Measurements from ENCODE around the gene VPS37C. TPM values are rescaled to one million over a fixed set of nuclear protein-coding genes. Genes with fewer than 3 reads are reported as not detected.

Gene VPS37C
- total RNA-seq, 4 donors from 2014 or later = 9.3 to 17.5 (median 12.6) TPM

- TF ChIP-seq CTCF (IDR thresholded peaks at IDR 0.05) = no peak
- ATAC-seq (ENCODE audit: low FRiP score) (no peak), DNase-seq (ENCODE audit: low spot score) (no peak)
These were observed 27.1 kb downstream of the VPS37C start for GRCh38 chr11:61133956-61134662.

- TF ChIP-seq CTCF (IDR thresholded peaks at IDR 0.05) = no peak
- no peak for ATAC-seq (ENCODE audit: low FRiP score)
- no peak for DNase-seq (ENCODE audit: low spot score)
These were observed 28.1 kb downstream of the VPS37C start for GRCh38 chr11:61133145-61133544.

GRCh38 chr11:61132646-61133045 lies 28.6 kb downstream of the VPS37C start:
- ATAC-seq (ENCODE audit: low FRiP score) = no peak
- TF ChIP-seq CTCF (IDR thresholded peaks at IDR 0.05) = no peak
- no peak for DNase-seq (ENCODE audit: low spot score)

GRCh38 chr11:61131998-61132555 lies 29.1 kb downstream of the VPS37C start:
- ATAC-seq (ENCODE audit: low FRiP score) (no peak), DNase-seq (ENCODE audit: low spot score) (no peak)
- no peak for TF ChIP-seq CTCF (IDR thresholded peaks at IDR 0.05)

- no peak for ATAC-seq (ENCODE audit: low FRiP score)
- no peak for TF ChIP-seq CTCF (IDR thresholded peaks at IDR 0.05)
- DNase-seq (ENCODE audit: low spot score) = no peak
These were observed 29.6 kb downstream of the VPS37C start for GRCh38 chr11:61131586-61131985.

GRCh38 chr11:61131186-61131585 lies 30.0 kb downstream of the VPS37C start:
- TF ChIP-seq CTCF (IDR thresholded peaks at IDR 0.05) = no peak
- DNase-seq (ENCODE audit: low spot score) (no peak), ATAC-seq (ENCODE audit: low FRiP score) (no peak)

Measured in omental fat pad (tissue), 4 donors.